ENCODE measurements around the gene TSPEAR. TPM values are rescaled to one million over a fixed set of nuclear protein-coding genes. Genes with fewer than 3 reads are reported as not detected.
"Not testable (repeated sequence)": the region's sequence is repeated elsewhere in the genome, so short reads cannot be mapped to it uniquely, and the experiment has no call there.

TSPEAR gene
- total RNA-seq, 1 experiment from 2014 or later: not detected

- DNase-seq: no peak
- Histone ChIP-seq H3K27ac (ENCODE audit: low read length) (no peak overlapping the region), H3K36me3 (ENCODE audit: insufficient read depth, low read length) (no peaks in the 10 kb centered on the region), H2AFZ (ENCODE audit: low read length) (no peak overlapping the region), H3K27me3 (ENCODE audit: low read length) (no peaks in the 10 kb centered on the region), H3K4me3 (ENCODE audit: low read length) (no peak overlapping the region), H3K9me2 (replicated peaks; ENCODE audit: insufficient read depth, low read length) (no peaks in the 10 kb centered on the region), H3K4me2 (ENCODE audit: low read depth, low read length, poor library complexity, severe bottlenecking) (no peak overlapping the region), H3K9ac (ENCODE audit: low read length) (no peak overlapping the region), H3K79me2 (ENCODE audit: low read length) (no peaks in the 10 kb centered on the region), H4K20me1 (ENCODE audit: insufficient read depth, low read depth, low read length) (no peaks in the 10 kb centered on the region), H3K4me1 (ENCODE audit: low read length) (no peaks in the 10 kb centered on the region), H3K9me3 (ENCODE audit: low read length) (no peaks in the 10 kb centered on the region)
Measured at GRCh38 chr21:44700101-44701022, 11.0 kb downstream of the TSPEAR start.

- Histone ChIP-seq H4K20me1 (ENCODE audit: insufficient read depth, low read depth, low read length) (no peaks in the 10 kb centered on the region), H3K9me3 (ENCODE audit: low read length) (no peaks in the 10 kb centered on the region), H3K27me3 (ENCODE audit: low read length) (no peaks in the 10 kb centered on the region), H3K9me2 (replicated peaks; ENCODE audit: insufficient read depth, low read length) (no peaks in the 10 kb centered on the region), H3K79me2 (ENCODE audit: low read length) (no peaks in the 10 kb centered on the region), H3K9ac (ENCODE audit: low read length) (no peak overlapping the region), H3K4me3 (ENCODE audit: low read length) (no peak overlapping the region), H3K27ac (ENCODE audit: low read length) (no peak overlapping the region), H3K4me2 (ENCODE audit: low read depth, low read length, poor library complexity, severe bottlenecking) (no peak overlapping the region), H3K4me1 (ENCODE audit: low read length) (no peaks in the 10 kb centered on the region), H2AFZ (ENCODE audit: low read length) (no peak overlapping the region), H3K36me3 (ENCODE audit: insufficient read depth, low read length) (no peaks in the 10 kb centered on the region)
- no peak for DNase-seq
Measured at GRCh38 chr21:44699502-44700001, 11.8 kb downstream of the TSPEAR start.

DNA sequence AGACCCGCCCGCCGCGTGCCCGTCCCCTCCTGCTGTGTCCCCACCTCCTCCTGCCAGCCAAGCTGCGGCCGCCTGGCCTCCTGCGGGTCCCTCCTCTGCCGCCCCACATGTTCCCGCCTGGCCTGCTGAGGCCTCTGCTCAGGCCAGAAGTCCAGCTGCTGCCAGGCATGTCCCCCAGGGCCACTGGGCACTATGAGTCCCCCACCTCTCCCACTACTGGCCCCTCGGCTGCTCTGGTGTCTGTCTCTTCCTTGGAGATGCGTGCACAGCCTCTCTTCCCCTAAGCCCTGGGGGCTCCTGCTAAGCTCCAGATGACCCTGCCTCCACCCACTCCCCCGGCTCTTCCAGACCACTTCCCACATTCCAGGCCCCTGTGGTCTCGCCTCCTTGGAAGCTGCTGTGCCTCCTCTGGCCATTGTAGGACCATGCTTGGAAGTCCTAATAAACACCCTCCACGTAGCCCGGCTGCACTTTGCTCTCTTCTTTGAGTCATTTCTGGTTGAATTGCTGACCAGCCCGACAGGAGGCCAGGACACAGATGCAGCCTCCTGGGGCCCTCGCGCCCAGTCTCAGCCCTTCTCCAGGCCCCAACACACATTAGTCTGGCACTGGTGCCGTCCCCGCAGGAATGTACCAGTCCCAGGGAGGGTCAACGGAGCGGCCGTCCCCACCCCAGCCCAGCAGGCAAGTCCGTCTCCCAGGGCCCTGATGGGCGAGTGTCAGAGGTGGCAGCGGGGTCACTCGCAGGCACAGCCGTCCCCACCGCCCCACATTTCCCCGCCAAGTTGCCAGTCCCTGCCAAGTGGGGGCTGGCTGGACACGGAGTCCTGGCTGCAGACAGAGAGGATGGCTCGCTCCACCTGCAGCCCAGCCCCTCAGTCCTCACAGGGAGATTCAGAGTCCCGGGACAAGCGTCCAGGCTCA, 13.3 kb downstream of the TSPEAR start:
- Histone ChIP-seq H3K9ac (ENCODE audit: low read length) (no peak overlapping the region), H3K4me2 (ENCODE audit: low read depth, low read length, poor library complexity, severe bottlenecking) (no peak overlapping the region), H3K27me3 (ENCODE audit: low read length) (no peaks in the 10 kb centered on the region)

DNA sequence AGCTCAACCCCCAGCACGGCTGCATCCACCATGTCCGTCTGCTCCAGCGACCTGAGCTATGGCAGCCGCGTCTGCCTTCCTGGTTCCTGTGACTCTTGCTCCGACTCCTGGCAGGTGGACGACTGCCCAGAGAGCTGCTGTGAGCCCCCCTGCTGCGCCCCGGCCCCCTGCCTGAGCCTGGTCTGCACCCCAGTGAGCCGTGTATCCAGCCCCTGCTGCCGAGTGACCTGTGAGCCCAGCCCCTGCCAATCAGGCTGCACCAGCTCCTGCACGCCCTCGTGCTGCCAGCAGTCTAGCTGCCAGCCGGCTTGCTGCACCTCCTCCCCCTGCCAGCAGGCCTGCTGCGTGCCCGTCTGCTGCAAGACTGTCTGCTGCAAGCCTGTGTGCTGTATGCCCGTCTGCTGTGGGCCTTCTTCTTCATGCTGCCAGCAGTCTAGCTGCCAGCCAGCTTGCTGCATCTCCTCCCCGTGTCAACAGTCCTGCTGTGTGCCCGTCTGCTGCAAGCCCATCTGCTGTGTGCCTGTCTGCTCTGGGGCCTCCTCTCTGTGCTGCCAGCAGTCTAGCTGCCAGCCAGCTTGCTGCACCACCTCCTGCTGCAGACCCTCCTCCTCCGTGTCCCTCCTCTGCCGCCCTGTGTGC, 14.1 kb downstream of the TSPEAR start, which contains the start of gene KRTAP10-12:
KRTAP10-12 (plus strand) TSS at position 1 of the 639 bp plus-strand sequence; CDS start at position 31, 30 bp downstream.
- not testable (repeated sequence) for DNase-seq; H3K4me3 ChIP-seq (ENCODE audit: low read length); H3K27ac ChIP-seq (ENCODE audit: low read length); H3K9me3 ChIP-seq (ENCODE audit: low read length); H4K20me1 ChIP-seq (ENCODE audit: insufficient read depth, low read depth, low read length); H3K36me3 ChIP-seq (ENCODE audit: insufficient read depth, low read length); H3K9me2 ChIP-seq (replicated peaks; ENCODE audit: insufficient read depth, low read length); H3K9ac ChIP-seq (ENCODE audit: low read length); H3K4me1 ChIP-seq (ENCODE audit: low read length); H3K27me3 ChIP-seq (ENCODE audit: low read length); H2AFZ ChIP-seq (ENCODE audit: low read length); H3K79me2 ChIP-seq (ENCODE audit: low read length); H3K4me2 ChIP-seq (ENCODE audit: low read depth, low read length, poor library complexity, severe bottlenecking)

More for the DNA sequence above, 13.3 kb downstream of the TSPEAR start:
- no peak overlapping the region for H3K27ac ChIP-seq (ENCODE audit: low read length)
- H3K79me2 ChIP-seq (ENCODE audit: low read length): no peaks in the 10 kb centered on the region
- no peaks in the 10 kb centered on the region for H4K20me1 ChIP-seq (ENCODE audit: insufficient read depth, low read depth, low read length)
- no peaks in the 10 kb centered on the region for H3K9me2 ChIP-seq (replicated peaks; ENCODE audit: insufficient read depth, low read length)
- no peaks in the 10 kb centered on the region for H3K4me1 ChIP-seq (ENCODE audit: low read length)
- H3K9me3 ChIP-seq (ENCODE audit: low read length): no peaks in the 10 kb centered on the region
- H3K36me3 ChIP-seq (ENCODE audit: insufficient read depth, low read length): no peaks in the 10 kb centered on the region
- H3K4me3 ChIP-seq (ENCODE audit: low read length): no peak overlapping the region
- no peak for DNase-seq
- no peak overlapping the region for H2AFZ ChIP-seq (ENCODE audit: low read length)

- no peaks in the 10 kb centered on the region for H4K20me1 ChIP-seq (ENCODE audit: insufficient read depth, low read depth, low read length)
- no peak overlapping the region for H3K27ac ChIP-seq (ENCODE audit: low read length)
- DNase-seq: no peak
- H2AFZ ChIP-seq (ENCODE audit: low read length): no peak overlapping the region
- no peaks in the 10 kb centered on the region for H3K4me1 ChIP-seq (ENCODE audit: low read length)
- no peaks in the 10 kb centered on the region for H3K27me3 ChIP-seq (ENCODE audit: low read length)
- H3K9me2 ChIP-seq (replicated peaks; ENCODE audit: insufficient read depth, low read length): no peaks in the 10 kb centered on the region
- H3K36me3 ChIP-seq (ENCODE audit: insufficient read depth, low read length): no peaks in the 10 kb centered on the region
- no peak overlapping the region for H3K4me2 ChIP-seq (ENCODE audit: low read depth, low read length, poor library complexity, severe bottlenecking)
- no peak overlapping the region for H3K9ac ChIP-seq (ENCODE audit: low read length)
- H3K9me3 ChIP-seq (ENCODE audit: low read length): no peaks in the 10 kb centered on the region
- H3K79me2 ChIP-seq (ENCODE audit: low read length): no peaks in the 10 kb centered on the region
- H3K4me3 ChIP-seq (ENCODE audit: low read length): no peak overlapping the region
Measured at GRCh38 chr21:44696572-44696971, 14.8 kb downstream of the TSPEAR start.

DNA sequence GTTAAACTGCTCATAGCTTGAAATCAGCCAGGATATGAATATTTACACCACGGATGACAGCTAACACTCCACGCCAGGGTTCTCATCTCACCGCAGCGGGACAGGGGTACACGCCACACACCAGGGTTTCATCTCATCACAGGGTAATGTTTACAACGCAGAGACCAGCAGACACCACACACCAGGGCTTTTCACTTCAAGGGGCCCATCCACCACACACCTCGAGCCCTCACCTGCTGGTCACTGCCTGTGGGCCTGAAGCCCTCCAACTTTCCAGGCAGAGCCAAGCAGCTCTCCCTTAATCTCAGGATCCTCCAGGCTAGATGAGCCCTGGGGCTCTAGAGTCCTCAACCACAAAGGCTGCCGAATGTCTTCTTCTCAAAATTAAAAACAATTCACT, 15.7 kb downstream of the TSPEAR start:
- H3K4me3 ChIP-seq (ENCODE audit: low read length): no peak overlapping the region
- no peak overlapping the region for H2AFZ ChIP-seq (ENCODE audit: low read length)
- H3K9ac ChIP-seq (ENCODE audit: low read length): no peak overlapping the region
- no peaks in the 10 kb centered on the region for H3K4me1 ChIP-seq (ENCODE audit: low read length)
- no peak overlapping the region for H3K27ac ChIP-seq (ENCODE audit: low read length)
- DNase-seq: no peak
- H3K36me3 ChIP-seq (ENCODE audit: insufficient read depth, low read length): no peaks in the 10 kb centered on the region
- no peaks in the 10 kb centered on the region for H4K20me1 ChIP-seq (ENCODE audit: insufficient read depth, low read depth, low read length)
- H3K27me3 ChIP-seq (ENCODE audit: low read length): no peaks in the 10 kb centered on the region
- H3K9me2 ChIP-seq (replicated peaks; ENCODE audit: insufficient read depth, low read length): no peaks in the 10 kb centered on the region
- no peak overlapping the region for H3K4me2 ChIP-seq (ENCODE audit: low read depth, low read length, poor library complexity, severe bottlenecking)
- H3K79me2 ChIP-seq (ENCODE audit: low read length): no peaks in the 10 kb centered on the region
- H3K9me3 ChIP-seq (ENCODE audit: low read length): no peaks in the 10 kb centered on the region

DNA sequence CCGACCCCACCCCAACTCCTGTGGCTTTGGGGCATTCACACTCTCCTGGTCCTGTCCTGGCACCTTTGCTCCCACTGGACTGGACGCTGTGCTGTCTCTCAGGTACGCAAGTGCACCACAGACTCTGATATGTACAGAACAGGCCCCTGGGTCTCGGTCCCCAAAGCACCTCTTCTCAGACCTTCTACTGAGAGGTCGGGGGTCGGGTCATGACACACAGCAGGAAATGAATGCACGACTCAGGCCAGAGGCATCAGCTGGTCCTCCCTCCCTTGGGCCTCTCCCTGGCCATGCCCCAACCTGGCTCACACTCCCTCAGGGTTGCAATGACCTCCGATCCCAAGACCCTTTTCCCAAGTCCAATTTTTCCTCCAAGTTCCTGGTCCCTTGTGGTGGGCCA, 16.2 kb downstream of the TSPEAR start:
- no peaks in the 10 kb centered on the region for H4K20me1 ChIP-seq (ENCODE audit: insufficient read depth, low read depth, low read length)
- no peaks in the 10 kb centered on the region for H3K9me2 ChIP-seq (replicated peaks; ENCODE audit: insufficient read depth, low read length)
- no peak for DNase-seq
- no peaks in the 10 kb centered on the region for H3K27me3 ChIP-seq (ENCODE audit: low read length)
- no peaks in the 10 kb centered on the region for H3K79me2 ChIP-seq (ENCODE audit: low read length)
- no peak overlapping the region for H3K27ac ChIP-seq (ENCODE audit: low read length)
- H3K4me3 ChIP-seq (ENCODE audit: low read length): no peak overlapping the region
- no peak overlapping the region for H3K4me2 ChIP-seq (ENCODE audit: low read depth, low read length, poor library complexity, severe bottlenecking)
- H3K4me1 ChIP-seq (ENCODE audit: low read length): no peaks in the 10 kb centered on the region
- H3K9me3 ChIP-seq (ENCODE audit: low read length): no peaks in the 10 kb centered on the region
- H3K36me3 ChIP-seq (ENCODE audit: insufficient read depth, low read length): no peaks in the 10 kb centered on the region
- no peak overlapping the region for H3K9ac ChIP-seq (ENCODE audit: low read length)
- no peak overlapping the region for H2AFZ ChIP-seq (ENCODE audit: low read length)
